8988T (cell line): ENCODE results near the gene SKAP1.
A peak's percentile ranks its signal among the peaks of the same experiment; 100 is the strongest.

Experiments
- DNase-seq: peaks from one replicate; pipeline ENCODE4 v3.0.0; 2011

The SKAP1 gene

GRCh38 chr17:48161127-48161905 is 268.7 kb downstream of the SKAP1 start:
- no peak for DNase-seq

GRCh38 chr17:48160177-48161081 is 269.6 kb downstream of the SKAP1 start:
- DNase-seq: no peak

- no peak for DNase-seq
Measured at GRCh38 chr17:48159232-48159631, 270.8 kb downstream of the SKAP1 start.

GRCh38 chr17:48155889-48156611 is 274.0 kb downstream of the SKAP1 start:
- DNase-seq: no peak

GRCh38 chr17:48153691-48154358 is 276.2 kb downstream of the SKAP1 start:
- no peak for DNase-seq

GRCh38 chr17:48152289-48152688 is 277.7 kb downstream of the SKAP1 start:
- DNase-seq: no peak

GRCh38 chr17:48151220-48151619 is 278.8 kb downstream of the SKAP1 start:
- DNase-seq: no peak

GRCh38 chr17:48150597-48151001 is 279.4 kb downstream of the SKAP1 start:
- no peak for DNase-seq

- no peak for DNase-seq
Measured at GRCh38 chr17:48149787-48150463, 280.1 kb downstream of the SKAP1 start.

GRCh38 chr17:48148854-48149786 is 280.9 kb downstream of the SKAP1 start:
- DNase-seq: no peak

GRCh38 chr17:48148029-48148770 is 281.8 kb downstream of the SKAP1 start:
- DNase-seq: no peak

GRCh38 chr17:48144976-48145798 is 284.8 kb downstream of the SKAP1 start:
- no peak for DNase-seq

GRCh38 chr17:48144231-48144630 is 285.8 kb downstream of the SKAP1 start:
- no peak for DNase-seq

GRCh38 chr17:48143629-48144028 is 286.4 kb downstream of the SKAP1 start:
- DNase-seq: no peak

- DNase-seq: no peak
Measured at GRCh38 chr17:48139944-48140343, 290.1 kb downstream of the SKAP1 start.

- DNase-seq: no peak
Measured at GRCh38 chr17:48137656-48138055, 292.4 kb downstream of the SKAP1 start.

- peak; percentile 46 for DNase-seq
Measured at GRCh38 chr17:48134912-48135480, 295.0 kb downstream of the SKAP1 start.

- DNase-seq: no peak
Measured at GRCh38 chr17:48132385-48132784, 297.6 kb downstream of the SKAP1 start.
